HepG2 (cell line): Measurements from ENCODE around the gene PPP1CA. TPM values are rescaled to one million over a fixed set of nuclear protein-coding genes. Genes with fewer than 3 reads are reported as not detected.

Experiments used
- EHMT2 ChIP-seq: fragments of 200-600 bp; sonication (generic); IDR thresholded peaks from 2 replicates; pipeline ENCODE4 v1.7.0; 2017; ENCODE audit warnings: antibody characterized with exemption, low read depth, low read length, borderline replicate concordance
- ETS1 ChIP-seq: sonication (generic); formaldehyde crosslinking; IDR thresholded peaks from 2 replicates; pipeline ENCODE4 v1.4.0; 2020; ENCODE audit warnings: missing genetic modification reagents
- FOXA3 ChIP-seq: IDR thresholded peaks from 2 replicates; pipeline ENCODE4 v1.6.1; 2016; ENCODE audit warnings: missing genetic modification reagents, missing compliant biosample characterization
- ZNF674 ChIP-seq: sonication (generic); formaldehyde crosslinking; IDR thresholded peaks from 2 replicates; pipeline ENCODE4 v1.5.0; 2020; ENCODE audit warnings: low read depth, mild to moderate bottlenecking, missing genetic modification reagents
- ZNF777 ChIP-seq: sonication (generic); formaldehyde crosslinking; IDR thresholded peaks from 2 replicates; pipeline ENCODE4 v1.4.0; 2020; ENCODE audit warnings: missing genetic modification reagents
- ZSCAN30 ChIP-seq: sonication (generic); formaldehyde crosslinking; IDR thresholded peaks from 2 replicates; pipeline ENCODE4 v1.5.0; 2020; ENCODE audit warnings: mild to moderate bottlenecking, missing genetic modification reagents
- polyA plus RNA-seq, 8 experiments: library from polyadenylated mRNA; depleted of rRNA in 3 of 8; stranded (reverse) in 7 of 8; unstranded in 1 of 8; fragments of >200 nt; fragmentation: Illumina TruSeq in 4 of 8; extraction: Trizol in 4 of 8; gene quantifications; 2 replicates each; pipeline versions ENCODE4 v1.2.1 to v1.2.3, GENCODE V29; 2011 to 2016; ENCODE audit warnings: low read depth in 4 of 8, missing spikeins in 1 of 8, mixed read lengths in 1 of 8; ENCODE audit not compliant: insufficient read depth in 1 of 8
- total RNA-seq, 5 experiments: library from RNA; depleted of rRNA; stranded (reverse); fragments of >200 nt; fragmentation: Illumina TruSeq; extraction: Trizol; gene quantifications; 2 replicates each; pipeline ENCODE4 v1.2.3, GENCODE V29; 2016; ENCODE audit warnings: low read depth in 1 of 5
- TF ChIP-seq, protein P1 (sequence below): sonication (generic); formaldehyde crosslinking; IDR thresholded peaks from 2 replicates; pipeline ENCODE4 v1.9.0; 2021; ENCODE audit warnings: missing genetic modification reagents, borderline replicate concordance
- TF ChIP-seq, protein P2 (sequence below): sonication (generic); formaldehyde crosslinking; IDR thresholded peaks from 2 replicates; pipeline ENCODE4 v1.5.0; 2020; ENCODE audit warnings: missing genetic modification reagents
- TF ChIP-seq, protein P3 (sequence below): sonication (generic); formaldehyde crosslinking; IDR thresholded peaks from 2 replicates; pipeline ENCODE4 v1.5.0; 2020; ENCODE audit warnings: mild to moderate bottlenecking, missing genetic modification reagents

Gene PPP1CA
- total and polyA plus RNA-seq, 2 of the 13 experiments (the other 11 are each of a cell fraction or from before 2014, with no cell fraction given) = 149 to 170 TPM

DNA sequence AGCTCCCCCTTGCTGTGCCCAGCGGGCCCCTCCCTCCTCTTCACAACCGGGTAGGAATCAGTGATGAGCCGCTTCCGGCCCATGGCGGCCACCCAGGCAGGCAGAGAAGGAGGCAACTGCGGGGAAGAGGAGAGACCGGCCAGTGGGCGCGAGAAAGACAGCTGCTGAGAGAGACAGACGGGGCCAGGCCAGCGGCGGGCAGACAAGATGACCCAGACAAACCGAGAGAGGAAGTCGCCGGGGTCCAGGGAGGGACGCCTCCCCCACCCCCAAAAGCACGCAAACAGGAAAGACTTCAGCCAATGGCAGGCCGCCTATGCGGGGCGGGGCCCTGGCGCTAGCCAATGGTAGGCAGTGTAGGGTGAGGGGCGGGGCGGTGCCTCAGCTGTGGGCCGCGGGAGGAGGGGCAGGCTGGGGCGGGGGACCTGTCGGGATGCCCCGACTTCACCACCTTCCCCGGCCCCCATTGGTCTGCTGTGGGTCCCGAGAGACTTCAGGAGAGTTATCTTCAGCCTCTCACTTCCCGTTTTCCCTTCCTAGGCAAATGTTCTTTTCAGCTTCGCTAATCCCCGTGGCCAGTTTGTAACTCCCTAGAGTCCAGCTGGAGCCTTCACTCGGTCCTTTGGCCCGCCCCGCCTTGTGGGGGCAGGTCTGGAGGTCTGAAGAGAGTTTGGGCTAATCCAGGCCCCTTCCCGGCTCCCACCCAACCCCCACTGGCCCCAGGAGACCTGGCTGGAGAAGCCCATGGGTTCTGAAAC, 48.2 kb downstream of the PPP1CA start, which contains the start of gene POLD4 (continued):
- TF ChIP-seq, protein P1, sequence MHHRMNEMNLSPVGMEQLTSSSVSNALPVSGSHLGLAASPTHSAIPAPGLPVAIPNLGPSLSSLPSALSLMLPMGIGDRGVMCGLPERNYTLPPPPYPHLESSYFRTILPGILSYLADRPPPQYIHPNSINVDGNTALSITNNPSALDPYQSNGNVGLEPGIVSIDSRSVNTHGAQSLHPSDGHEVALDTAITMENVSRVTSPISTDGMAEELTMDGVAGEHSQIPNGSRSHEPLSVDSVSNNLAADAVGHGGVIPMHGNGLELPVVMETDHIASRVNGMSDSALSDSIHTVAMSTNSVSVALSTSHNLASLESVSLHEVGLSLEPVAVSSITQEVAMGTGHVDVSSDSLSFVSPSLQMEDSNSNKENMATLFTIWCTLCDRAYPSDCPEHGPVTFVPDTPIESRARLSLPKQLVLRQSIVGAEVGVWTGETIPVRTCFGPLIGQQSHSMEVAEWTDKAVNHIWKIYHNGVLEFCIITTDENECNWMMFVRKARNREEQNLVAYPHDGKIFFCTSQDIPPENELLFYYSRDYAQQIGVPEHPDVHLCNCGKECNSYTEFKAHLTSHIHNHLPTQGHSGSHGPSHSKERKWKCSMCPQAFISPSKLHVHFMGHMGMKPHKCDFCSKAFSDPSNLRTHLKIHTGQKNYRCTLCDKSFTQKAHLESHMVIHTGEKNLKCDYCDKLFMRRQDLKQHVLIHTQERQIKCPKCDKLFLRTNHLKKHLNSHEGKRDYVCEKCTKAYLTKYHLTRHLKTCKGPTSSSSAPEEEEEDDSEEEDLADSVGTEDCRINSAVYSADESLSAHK (CRISPR knock-in tag) = no peak
- no peak for TF ChIP-seq FOXA3
- no peak for TF ChIP-seq ZSCAN30 (CRISPR knock-in tag)
- 0 out of 2 replicates have a peak, but pooled peaks have one; percentile 49 for TF ChIP-seq ZNF777
- no peak for TF ChIP-seq ZNF674 (CRISPR knock-in tag)
- TF ChIP-seq, protein P2, sequence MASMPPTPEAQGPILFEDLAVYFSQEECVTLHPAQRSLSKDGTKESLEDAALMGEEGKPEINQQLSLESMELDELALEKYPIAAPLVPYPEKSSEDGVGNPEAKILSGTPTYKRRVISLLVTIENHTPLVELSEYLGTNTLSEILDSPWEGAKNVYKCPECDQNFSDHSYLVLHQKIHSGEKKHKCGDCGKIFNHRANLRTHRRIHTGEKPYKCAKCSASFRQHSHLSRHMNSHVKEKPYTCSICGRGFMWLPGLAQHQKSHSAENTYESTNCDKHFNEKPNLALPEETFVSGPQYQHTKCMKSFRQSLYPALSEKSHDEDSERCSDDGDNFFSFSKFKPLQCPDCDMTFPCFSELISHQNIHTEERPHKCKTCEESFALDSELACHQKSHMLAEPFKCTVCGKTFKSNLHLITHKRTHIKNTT (CRISPR knock-in tag) = no peak
- TF ChIP-seq ETS1 (CRISPR knock-in tag) = no peak
- no peak for TF ChIP-seq EHMT2
- TF ChIP-seq, protein P3, sequence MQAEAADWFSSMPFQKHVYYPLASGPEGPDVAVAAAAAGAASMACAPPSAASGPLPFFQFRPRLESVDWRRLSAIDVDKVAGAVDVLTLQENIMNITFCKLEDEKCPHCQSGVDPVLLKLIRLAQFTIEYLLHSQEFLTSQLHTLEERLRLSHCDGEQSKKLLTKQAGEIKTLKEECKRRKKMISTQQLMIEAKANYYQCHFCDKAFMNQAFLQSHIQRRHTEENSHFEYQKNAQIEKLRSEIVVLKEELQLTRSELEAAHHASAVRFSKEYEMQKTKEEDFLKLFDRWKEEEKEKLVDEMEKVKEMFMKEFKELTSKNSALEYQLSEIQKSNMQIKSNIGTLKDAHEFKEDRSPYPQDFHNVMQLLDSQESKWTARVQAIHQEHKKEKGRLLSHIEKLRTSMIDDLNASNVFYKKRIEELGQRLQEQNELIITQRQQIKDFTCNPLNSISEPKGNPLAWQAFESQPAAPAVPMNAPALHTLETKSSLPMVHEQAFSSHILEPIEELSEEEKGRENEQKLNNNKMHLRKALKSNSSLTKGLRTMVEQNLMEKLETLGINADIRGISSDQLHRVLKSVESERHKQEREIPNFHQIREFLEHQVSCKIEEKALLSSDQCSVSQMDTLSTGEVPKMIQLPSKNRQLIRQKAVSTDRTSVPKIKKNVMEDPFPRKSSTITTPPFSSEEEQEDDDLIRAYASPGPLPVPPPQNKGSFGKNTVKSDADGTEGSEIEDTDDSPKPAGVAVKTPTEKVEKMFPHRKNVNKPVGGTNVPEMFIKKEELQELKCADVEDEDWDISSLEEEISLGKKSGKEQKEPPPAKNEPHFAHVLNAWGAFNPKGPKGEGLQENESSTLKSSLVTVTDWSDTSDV = no peak
- TF ChIP-seq, all 625 proteins: peak for 160
